Thyroid gland (tissue), 4 donors: ENCODE data around the gene RAET1E.

ENCODE experiments used
- CTCF ChIP-seq, 6 experiments: fragments of 200-600 bp in 3 of 6; fragments of 450-650 bp in 3 of 6; sonication (generic) in 3 of 6; IDR thresholded peaks; one replicate each; pipeline ENCODE4 v1.5.1; 2016 to 2019; ENCODE audit warnings: antibody characterized with exemption in 6 of 6, mild to moderate bottlenecking in 2 of 6, inconsistent platforms in 1 of 6, moderate library complexity in 1 of 6
- POLR2A ChIP-seq, 2 donors: fragments of 450-650 bp; IDR thresholded peaks; one replicate each; pipeline ENCODE4 v1.6.1; 2017; ENCODE audit warnings: antibody characterized with exemption in 2 of 2, mild to moderate bottlenecking in 2 of 2, moderate library complexity in 1 of 2

DNA sequence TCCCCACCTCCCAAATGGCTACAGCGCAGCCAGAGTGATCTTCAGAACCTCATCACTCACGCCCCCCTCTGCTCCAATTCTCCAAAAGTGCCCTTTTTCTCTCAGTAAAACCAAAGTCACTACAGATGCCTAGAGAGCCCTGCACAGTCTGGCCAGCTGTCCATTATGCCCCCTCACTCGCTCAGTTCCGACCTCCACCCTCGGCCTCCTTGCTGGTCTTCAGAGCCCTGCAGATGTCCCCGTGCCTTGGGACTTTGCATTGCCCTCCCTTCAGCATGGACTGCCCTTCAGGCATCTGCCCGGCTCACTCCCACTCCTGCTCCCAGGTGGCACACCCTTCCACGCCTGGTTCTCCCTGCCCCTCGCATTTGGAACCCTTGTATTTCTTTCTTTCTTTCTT lies 1.1 kb upstream of the RAET1E start:
- TF ChIP-seq CTCF (IDR thresholded peaks at IDR 0.05) (no peak), POLR2A (IDR thresholded peaks at IDR 0.05) (no peak)
